ENCODE results near the gene ZNF541. TPM values are rescaled to one million over a fixed set of nuclear protein-coding genes. Genes with fewer than 3 reads are reported as not detected.

The ZNF541 gene
- total and polyA plus RNA-seq, 10 donors: 0.20 to 1.2 (median 0.46) TPM

GRCh38 chr19:47534628-47535027, 38.3 kb downstream of the ZNF541 start:
- DNase-seq: no peak
- intact Hi-C loops (cut with DNase I; ENCODE audit: low total_unique reads): no loop called here
- Histone ChIP-seq H3K9me3 (no peaks in the 10 kb centered on the region), H3K4me1 (peaks cover 0 to 3% (median 0%) of the 10 kb centered on the region in 6 donors), H3K27me3 (replicated peaks in 1 of 7) (peaks cover 0 to 16% (median 0%) of the 10 kb centered on the region in 7 donors), H3K27ac (no peak overlapping the region), H3K4me3 (no peak overlapping the region), H3K36me3 (no peaks in the 10 kb centered on the region)
- WGBS, 5 donors: 50 to 79% (median 53%) methylated on average over 1 of the region's 1 CpG
- no peak for TF ChIP-seq POLR2A (IDR thresholded peaks at IDR 0.05)
- no peak for TF ChIP-seq POLR2AphosphoS5 (IDR thresholded peaks at IDR 0.05)
- no peak for TF ChIP-seq CTCF (IDR thresholded peaks at IDR 0.05 in 8 of 11, conservative IDR thresholded peaks at IDR 0.05 in 3 of 11)

GRCh38 chr19:47531640-47532387, 41.1 kb downstream of the ZNF541 start:
- 53 to 67% (median 55%) methylated on average over 10 to 14 of the region's 14 CpGs for WGBS, 5 donors
- no peaks in the 10 kb centered on the region for H3K4me1 ChIP-seq
- DNase-seq: no peak
- H3K4me3 ChIP-seq: no peak overlapping the region
- H3K27ac ChIP-seq: no peak overlapping the region
- peaks cover 0 to 10% (median 0%) of the 10 kb centered on the region in 7 donors for H3K27me3 ChIP-seq (replicated peaks in 1 of 7)
- no peaks in the 10 kb centered on the region for H3K9me3 ChIP-seq
- intact Hi-C loops (cut with DNase I; ENCODE audit: low total_unique reads): no loop called here
- no peaks in the 10 kb centered on the region for H3K36me3 ChIP-seq
- TF ChIP-seq POLR2A (IDR thresholded peaks at IDR 0.05) (no peak), POLR2AphosphoS5 (IDR thresholded peaks at IDR 0.05) (no peak), CTCF (IDR thresholded peaks at IDR 0.05 in 8 of 11, conservative IDR thresholded peaks at IDR 0.05 in 3 of 11) (no peak)

GRCh38 chr19:47529018-47529742, 43.8 kb downstream of the ZNF541 start:
- WGBS, 5 donors: 80 to 88% (median 84%) methylated on average over 15 to 16 of the region's 16 CpGs
- intact Hi-C loops (cut with DNase I; ENCODE audit: low total_unique reads): no loop called here

More at GRCh38 chr19:47529018-47529742, 43.8 kb downstream of the ZNF541 start:
- H3K27ac ChIP-seq: no peak overlapping the region
- H3K36me3 ChIP-seq: no peaks in the 10 kb centered on the region
- no peak overlapping the region for H3K4me3 ChIP-seq
- H3K9me3 ChIP-seq: no peaks in the 10 kb centered on the region
- no peak for TF ChIP-seq POLR2A (IDR thresholded peaks at IDR 0.05)
- no peak for TF ChIP-seq POLR2AphosphoS5 (IDR thresholded peaks at IDR 0.05)
- no peak for TF ChIP-seq CTCF (IDR thresholded peaks at IDR 0.05 in 8 of 11, conservative IDR thresholded peaks at IDR 0.05 in 3 of 11)
- peaks cover 0 to 24% (median 0%) of the 10 kb centered on the region in 7 donors for H3K27me3 ChIP-seq (replicated peaks in 1 of 7)
- DNase-seq: no peak
- H3K4me1 ChIP-seq: peaks cover 0 to 2% (median 0%) of the 10 kb centered on the region in 6 donors
